Prostate gland (tissue), 2 donors: ENCODE data around the gene BCAS3. TPM values are rescaled to one million over a fixed set of nuclear protein-coding genes. Genes with fewer than 3 reads are reported as not detected.

Experiments used
- DNase-seq: peaks from one replicate; pipeline ENCODE4 v3.0.0-alpha.2; 2019; ENCODE audit warnings: low spot score
- H3K27ac ChIP-seq, 2 donors: fragments of 200-600 bp; sonication (generic); 2 replicates each; pipeline ENCODE4 v1.5.1; 2017 to 2019
- H3K27me3 ChIP-seq: fragments of 200-600 bp; sonication (generic); replicated peaks from 2 replicates; pipeline ENCODE4 v1.5.1; 2019; ENCODE audit not compliant: insufficient read depth
- H3K36me3 ChIP-seq, 2 donors: fragments of 200-600 bp; sonication (generic); 1 replicate in 1 of 2; 2 replicates in 1 of 2; pipeline versions ENCODE4 v1.5.1 to v1.8.1; 2017 to 2019
- H3K4me1 ChIP-seq: fragments of 200-600 bp; sonication (generic); replicated peaks from 2 replicates; pipeline ENCODE4 v1.5.1; 2019
- H3K4me3 ChIP-seq, 2 donors: fragments of 200-600 bp; sonication (generic); 2 replicates each; pipeline ENCODE4 v1.5.1; 2017 to 2019
- H3K9me3 ChIP-seq: fragments of 200-600 bp; sonication (generic); 2 replicates; pipeline ENCODE4 v1.5.1; 2017
- CTCF ChIP-seq, 4 experiments: fragments of 200-600 bp in 2 of 4; fragments of 450-650 bp in 2 of 4; sonication (generic) in 2 of 4; IDR thresholded peaks; 1 replicate in 3 of 4; 2 replicates in 1 of 4; pipeline ENCODE4 v1.5.1; 2016 to 2019; ENCODE audit warnings: antibody characterized with exemption in 4 of 4, mild to moderate bottlenecking in 2 of 4, moderate library complexity in 2 of 4
- POLR2A ChIP-seq: fragments of 450-650 bp; IDR thresholded peaks from one replicate; pipeline ENCODE4 v1.6.1; 2016; ENCODE audit warnings: antibody characterized with exemption, mild to moderate bottlenecking
- POLR2AphosphoS5 ChIP-seq: sonication (generic); formaldehyde crosslinking; IDR thresholded peaks from one replicate; pipeline ENCODE4 v1.6.1; 2017; ENCODE audit warnings: antibody characterized with exemption
- whole genome bisulfite sequencing: methylation state at CpG from one replicate; pipeline ENCODE4 v1.1.5; 2018; 5-methylcytosine and 5-hydroxymethylcytosine counted together
- intact Hi-C: fragments of 100-400 bp; cut with DNase I; formaldehyde crosslinking; loops from one replicate; pipeline ENCODE4 v1.14.2; 2022
- total RNA-seq, 2 donors: library from RNA; depleted of rRNA; stranded (reverse); fragments of >200 nt; gene quantifications; one replicate each; pipeline ENCODE4 v1.1.0, GENCODE V29; 2016

The BCAS3 gene
- total RNA-seq, 2 donors from 2014 or later: 57.8 to 93.9 TPM

GRCh38 chr17:61397086-61397842 is 719.6 kb downstream of the BCAS3 start:
- intact Hi-C loops: loop anchor here (10.0 kb wide), 3 partner anchors 192 to 672 kb away; no protein-coding TSS in a partner anchor
- DNase-seq: no peak
- no peaks in the 10 kb centered on the region for H3K36me3 ChIP-seq
- 3% methylated on average over 38 of the region's 67 CpGs for WGBS
- peak overlapping the region; percentile 79 to 84 for H3K27ac ChIP-seq
- no peak for TF ChIP-seq POLR2A
- no peak for TF ChIP-seq CTCF (IDR thresholded peaks at IDR 0.05)
- no peak for TF ChIP-seq POLR2AphosphoS5
- H3K4me1 ChIP-seq: peaks cover 12% of the 10 kb centered on the region
- H3K9me3 ChIP-seq: no peaks in the 10 kb centered on the region
- H3K4me3 ChIP-seq: peak overlapping the region; percentile 37 to 45
- peaks cover 5% of the 10 kb centered on the region for H3K27me3 ChIP-seq

- 1% methylated on average over 27 of the region's 34 CpGs for WGBS
- peaks cover 10% of the 10 kb centered on the region for H3K27me3 ChIP-seq
Observed at GRCh38 chr17:61398721-61399130, 721.1 kb downstream of the BCAS3 start.

GRCh38 chr17:61399131-61400065 is 721.7 kb downstream of the BCAS3 start, which contains the start of gene TBX2:
TBX2 (plus strand) TSS chr17:61399843; CDS start chr17:61400177, 334 bp downstream.
- peaks cover 10% of the 10 kb centered on the region for H3K27me3 ChIP-seq
- H3K4me1 ChIP-seq: peaks cover 12% of the 10 kb centered on the region
- TF ChIP-seq POLR2A (no peak), POLR2AphosphoS5 (peak; percentile 35)
- H3K27ac ChIP-seq: peak within 1 kb of the TSS; percentile 79 to 84
- no peaks in the 10 kb centered on the region for H3K36me3 ChIP-seq
- H3K4me3 ChIP-seq: peak within 1 kb of the TSS; percentile 45 to 56
- no peak for DNase-seq
- H3K9me3 ChIP-seq: no peaks in the 10 kb centered on the region
- intact Hi-C loops: loop anchor here (5.0 to 10.0 kb wide), 5 partner anchors 53 to 675 kb away; partner anchors contain the start of gene TBX4
- WGBS: 1% methylated on average over 96 of the region's 98 CpGs

More at GRCh38 chr17:61398721-61399130, 721.1 kb downstream of the BCAS3 start:
- DNase-seq: no peak
- Histone ChIP-seq H3K27ac (peak overlapping the region; percentile 79 to 84), H3K4me3 (peak overlapping the region; percentile 45 to 56), H3K9me3 (no peaks in the 10 kb centered on the region), H3K36me3 (no peaks in the 10 kb centered on the region), H3K4me1 (peaks cover 12% of the 10 kb centered on the region)
- intact Hi-C loops: loop anchor here (10.0 kb wide), 3 partner anchors 194 to 674 kb away; no protein-coding TSS in a partner anchor
- no peak for TF ChIP-seq CTCF (IDR thresholded peaks at IDR 0.05)
- no peak for TF ChIP-seq POLR2A
- no peak for TF ChIP-seq POLR2AphosphoS5

- H3K9me3 ChIP-seq: no peaks in the 10 kb centered on the region
- H3K27ac ChIP-seq: peak overlapping the region; percentile 79 to 84
- H3K4me3 ChIP-seq: peak overlapping the region; percentile 45 to 56
- 2% methylated on average over 72 of the region's 90 CpGs for WGBS
- intact Hi-C loops: loop anchor here (5.0 kb wide), 2 partner anchors 52 to 653 kb away; partner anchors contain the start of gene TBX4
- H3K36me3 ChIP-seq: no peaks in the 10 kb centered on the region
- TF ChIP-seq CTCF (IDR thresholded peaks at IDR 0.05) (no peak), POLR2AphosphoS5 (no peak)
- H3K4me1 ChIP-seq: peaks cover 12% of the 10 kb centered on the region
- DNase-seq: no peak
- H3K27me3 ChIP-seq: peaks cover 14% of the 10 kb centered on the region
Observed at GRCh38 chr17:61400066-61400716, 722.5 kb downstream of the BCAS3 start.
